Keratinocyte (primary cell): ENCODE measurements around the gene RNF26. TPM values are rescaled to one million over a fixed set of nuclear protein-coding genes. Genes with fewer than 3 reads are reported as not detected.

Experiments
- DNase-seq: peaks from one replicate; pipeline ENCODE4 v3.0.0-alpha.2; 2011; ENCODE audit warnings: low read depth, missing footprints, low spot score
- FAIRE-seq: peaks from 2 replicates; lab custom pipeline; 2011; peaks lifted over from hg19 to GRCh38; lab: Jason Lieb, UNC
- H2AFZ ChIP-seq: 2 replicates; pipeline ENCODE4 v1.6.0; 2012; ENCODE audit warnings: low read length, control low read depth, inconsistent platforms; ENCODE audit not compliant: control insufficient read depth
- H3K27ac ChIP-seq: 2 replicates; pipeline ENCODE4 v1.5.1; 2011; ENCODE audit warnings: low read length; ENCODE audit not compliant: control insufficient read depth, insufficient read depth
- H3K27me3 ChIP-seq: 3 replicates; pipeline ENCODE4 v1.6.0; 2011; ENCODE audit warnings: low read length; ENCODE audit not compliant: control insufficient read depth, insufficient read depth; ENCODE audit errors: extremely low read depth
- H3K36me3 ChIP-seq, 2 experiments: 2 replicates in 1 of 2; 3 replicates in 1 of 2; pipeline ENCODE4 v1.5.1; 2011; ENCODE audit warnings: low read length in 2 of 2, mild to moderate bottlenecking in 1 of 2; ENCODE audit not compliant: control insufficient read depth in 2 of 2, insufficient read depth in 2 of 2; ENCODE audit errors: extremely low read depth in 1 of 2
- H3K4me1 ChIP-seq: 3 replicates; pipeline ENCODE4 v1.5.1; 2011; ENCODE audit warnings: low read length; ENCODE audit not compliant: control insufficient read depth, insufficient read depth; ENCODE audit errors: extremely low read depth
- H3K4me2 ChIP-seq: 3 replicates; pipeline ENCODE4 v1.6.0; 2011; ENCODE audit warnings: low read depth, low read length; ENCODE audit not compliant: control insufficient read depth, insufficient read depth; ENCODE audit errors: extremely low read depth
- H3K4me3 ChIP-seq, 3 experiments: fragments of 200-600 bp in 1 of 3; sonication (generic) in 1 of 3; 2 replicates in 2 of 3; 3 replicates in 1 of 3; pipeline ENCODE4 v1.5.1; 2011 to 2016; ENCODE audit warnings: low read length in 3 of 3, mild to moderate bottlenecking in 3 of 3, control low read depth in 2 of 3, inconsistent platforms in 1 of 3, low read depth in 1 of 3, mixed read lengths in 1 of 3, mixed run types in 1 of 3, moderate library complexity in 1 of 3; ENCODE audit not compliant: control insufficient read depth in 2 of 3, insufficient read depth in 2 of 3; ENCODE audit errors: extremely low read depth in 1 of 3
- H3K79me2 ChIP-seq: 2 replicates; pipeline ENCODE4 v1.6.0; 2012; ENCODE audit warnings: low read length; ENCODE audit not compliant: control insufficient read depth, insufficient read depth
- H3K9ac ChIP-seq: 3 replicates; pipeline ENCODE4 v1.6.0; 2011; ENCODE audit warnings: low read length; ENCODE audit not compliant: control insufficient read depth, insufficient read depth; ENCODE audit errors: extremely low read depth
- H3K9me1 ChIP-seq: 3 replicates; pipeline ENCODE4 v1.6.0; 2011; ENCODE audit warnings: low read length; ENCODE audit not compliant: control insufficient read depth, insufficient read depth; ENCODE audit errors: extremely low read depth
- H3K9me3 ChIP-seq: 2 replicates; pipeline ENCODE4 v1.5.1; 2012; ENCODE audit warnings: low read depth, low read length; ENCODE audit not compliant: control insufficient read depth
- H4K20me1 ChIP-seq: 3 replicates; pipeline ENCODE4 v1.6.0; 2011; ENCODE audit warnings: low read length; ENCODE audit not compliant: control insufficient read depth, insufficient read depth; ENCODE audit errors: extremely low read depth
- EZH2 ChIP-seq: IDR thresholded peaks from one replicate; pipeline ENCODE4 v1.6.1; 2012; ENCODE audit warnings: inconsistent platforms, mild to moderate bottlenecking, low read length, moderate library complexity
- dilution Hi-C: fragments of 300-500 bp; cut with MboI; formaldehyde crosslinking; loops from one replicate; pipeline ENCODE4 v1.7.0; 2020; ENCODE audit warnings: low sequenced_read_pairs; ENCODE audit not compliant: extremely low pct_ligation_motif_present
- polyA plus RNA-seq, 5 experiments: library from polyadenylated mRNA; depleted of rRNA in 3 of 5; stranded (reverse) in 3 of 5; stranded (forward) in 1 of 5; unstranded in 1 of 5; fragments of >200 nt; gene quantifications; 1 replicate in 1 of 5; 2 replicates in 3 of 5; 3 replicates in 1 of 5; pipeline versions ENCODE4 v1.2.1 to v1.2.3, GENCODE V29; 2011 to 2012; ENCODE audit warnings: missing spikeins in 2 of 5, low read depth in 1 of 5, low replicate concordance in 1 of 5
- small RNA-seq, 3 experiments: library from RNA; depleted of rRNA; stranded (forward); fragments of <200 nt; gene quantifications; one replicate each; pipeline ENCODE3, GENCODE V24; 2012; ENCODE audit warnings: low read depth in 3 of 3, low replicate concordance in 1 of 3; ENCODE audit not compliant: insufficient read length in 3 of 3
- TF ChIP-seq, protein P1 (sequence below), 3 experiments: IDR thresholded peaks in 1 of 3; conservative IDR thresholded peaks in 1 of 3; optimal IDR thresholded peaks in 1 of 3; 2 replicates in 2 of 3; 3 replicates in 1 of 3; pipeline versions ENCODE3 to v1.5.1; 2011; ENCODE audit warnings: low read length in 3 of 3, mild to moderate bottlenecking in 3 of 3, moderate library complexity in 2 of 3, control low read depth in 1 of 3, inconsistent platforms in 1 of 3; ENCODE audit not compliant: insufficient read depth in 2 of 3; ENCODE audit errors: extremely low read depth in 1 of 3

Gene RNF26
- polyA plus RNA-seq, 1 donor (not counting 4 experiments of a cell fraction or from before 2014, with no cell fraction given), result 13.2 TPM

DNA sequence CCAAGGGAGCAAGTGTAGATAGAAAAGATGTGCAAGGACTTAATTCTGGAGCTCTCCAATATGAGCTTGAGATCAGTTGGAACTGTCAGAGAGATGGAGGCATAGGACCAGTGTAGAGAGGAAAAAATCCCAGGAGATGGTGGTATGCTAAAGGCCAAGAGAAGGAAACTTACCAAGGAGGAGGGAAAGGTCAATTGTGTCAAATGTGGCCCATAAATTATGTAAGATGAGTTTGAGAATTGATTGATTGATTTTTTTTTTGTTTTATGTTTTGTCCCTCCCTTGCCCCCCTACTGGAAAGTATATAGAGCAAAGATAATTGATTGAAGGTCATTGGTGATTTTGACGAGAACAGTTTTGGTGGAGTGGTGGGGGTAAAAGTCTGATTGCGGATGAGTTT, 50.0 kb downstream of the RNF26 start:
- Histone ChIP-seq H3K4me2 (no peak overlapping the region), H3K9me3 (no peaks in the 10 kb centered on the region), H3K36me3 (no peaks in the 10 kb centered on the region), H4K20me1 (no peaks in the 10 kb centered on the region), H3K27ac (no peak overlapping the region), H3K9ac (no peak overlapping the region), H2AFZ (no peak overlapping the region), H3K4me3 (no peak overlapping the region), H3K4me1 (peaks cover 11% of the 10 kb centered on the region), H3K79me2 (no peaks in the 10 kb centered on the region), H3K9me1 (no peaks in the 10 kb centered on the region), H3K27me3 (peaks cover 3% of the 10 kb centered on the region)
- TF ChIP-seq EZH2, result no peak
- TF ChIP-seq, protein P1, sequence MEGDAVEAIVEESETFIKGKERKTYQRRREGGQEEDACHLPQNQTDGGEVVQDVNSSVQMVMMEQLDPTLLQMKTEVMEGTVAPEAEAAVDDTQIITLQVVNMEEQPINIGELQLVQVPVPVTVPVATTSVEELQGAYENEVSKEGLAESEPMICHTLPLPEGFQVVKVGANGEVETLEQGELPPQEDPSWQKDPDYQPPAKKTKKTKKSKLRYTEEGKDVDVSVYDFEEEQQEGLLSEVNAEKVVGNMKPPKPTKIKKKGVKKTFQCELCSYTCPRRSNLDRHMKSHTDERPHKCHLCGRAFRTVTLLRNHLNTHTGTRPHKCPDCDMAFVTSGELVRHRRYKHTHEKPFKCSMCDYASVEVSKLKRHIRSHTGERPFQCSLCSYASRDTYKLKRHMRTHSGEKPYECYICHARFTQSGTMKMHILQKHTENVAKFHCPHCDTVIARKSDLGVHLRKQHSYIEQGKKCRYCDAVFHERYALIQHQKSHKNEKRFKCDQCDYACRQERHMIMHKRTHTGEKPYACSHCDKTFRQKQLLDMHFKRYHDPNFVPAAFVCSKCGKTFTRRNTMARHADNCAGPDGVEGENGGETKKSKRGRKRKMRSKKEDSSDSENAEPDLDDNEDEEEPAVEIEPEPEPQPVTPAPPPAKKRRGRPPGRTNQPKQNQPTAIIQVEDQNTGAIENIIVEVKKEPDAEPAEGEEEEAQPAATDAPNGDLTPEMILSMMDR (optimal IDR thresholded peaks at IDR 0.05 in 1 of 3, IDR thresholded peaks at IDR 0.05 in 1 of 3, conservative IDR thresholded peaks at IDR 0.05 in 1 of 3; ENCODE audit: extremely low read depth in 1 of 3, insufficient read depth in 2 of 3, low read length in 3 of 3), result no peak
- FAIRE-seq (no peak), DNase-seq (no peak)
- dilution Hi-C loops, result no loop called here

Small RNA genes lying within 50 kb of the gene (small RNA-seq; reads per million reads assigned to genes)
- 0 reads per million in 3 experiments for gene RF01225
- 0 reads per million in 3 experiments for gene RNU6-262P

Other genes with a start within 250 kb of the RNF26 start
- gene HMBS, start 249.6 kb upstream of the RNF26 start, polyA plus RNA-seq, result 43.5 to 52.0 TPM (median 48.7 TPM) in 3 replicates
- 59.7 to 75.4 TPM (median 60.4 TPM) in 3 replicates for gene DPAGT1, start 232.7 kb upstream of the RNF26 start, polyA plus RNA-seq
- 2.8 to 3.6 TPM (median 2.9 TPM) in 3 replicates for gene C2CD2L, start 227.2 kb upstream of the RNF26 start, polyA plus RNA-seq
- 15.6 to 21.9 TPM (median 18.5 TPM) in 3 replicates for gene HINFP, start 212.9 kb upstream of the RNF26 start, polyA plus RNA-seq
- gene ABCG4, start 185.5 kb upstream of the RNF26 start, polyA plus RNA-seq, result 0.14 to 0.27 TPM (median 0.21 TPM) in 3 replicates
- gene NLRX1, start 165.8 kb upstream of the RNF26 start, polyA plus RNA-seq, result 8.1 to 11.3 TPM (median 9.0 TPM) in 3 replicates
- not detected in 3 replicates for gene NHERF4, start 149.1 kb upstream of the RNF26 start, polyA plus RNA-seq
- gene CBL, start 128.2 kb upstream of the RNF26 start, polyA plus RNA-seq, result 7.9 to 15.2 TPM (median 14.1 TPM) in 3 replicates
- gene MCAM, start 17.4 kb upstream of the RNF26 start, polyA plus RNA-seq, result 8.5 to 12.1 TPM (median 10.5 TPM) in 3 replicates
- gene C1QTNF5, start 6.4 kb downstream of the RNF26 start, polyA plus RNA-seq, result 0.04 TPM in 1 of 3 replicates, not detected in the others
- gene MFRP, start 12.2 kb downstream of the RNF26 start, polyA plus RNA-seq, result not detected in 3 replicates
- 0.35 to 0.49 TPM (median 0.46 TPM) in 3 replicates for gene USP2, start 47.2 kb downstream of the RNF26 start, polyA plus RNA-seq
- gene THY1, start 88.6 kb downstream of the RNF26 start, polyA plus RNA-seq, result 2.4 to 5.7 TPM (median 5.0 TPM) in 3 replicates